ENCODE data around the gene MAD1L1. TPM values are rescaled to one million over a fixed set of nuclear protein-coding genes. Genes with fewer than 3 reads are reported as not detected.

The MAD1L1 gene
- total and polyA plus RNA-seq, 2 of the 4 experiments (the other 2 are of a cell fraction) = 29.0 to 40.9 TPM

DNA sequence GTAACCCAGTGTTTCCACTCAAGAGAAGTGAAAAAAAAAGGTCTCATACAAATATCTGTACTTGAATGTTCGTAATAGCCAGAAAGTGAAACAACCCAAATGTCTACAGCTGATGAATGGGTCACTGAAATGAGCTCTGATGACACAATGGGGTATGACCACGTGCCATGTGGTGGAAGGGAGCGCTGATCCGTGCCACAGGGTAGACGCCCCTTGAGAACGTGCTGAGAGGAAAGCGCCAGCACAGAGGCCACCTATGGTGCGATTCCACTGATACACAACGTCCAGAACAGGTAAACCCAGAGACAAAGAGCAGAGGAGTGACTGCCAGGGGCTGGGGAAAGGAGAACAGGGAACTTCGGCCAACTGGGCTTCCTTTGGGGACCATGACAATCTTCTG, 50.3 kb downstream of the MAD1L1 start:
- Histone ChIP-seq H3K4me3 (ENCODE audit: insufficient read depth, low read depth, low read length) (no peak overlapping the region), H3K36me3 (ENCODE audit: control insufficient read depth, insufficient read depth, low read length) (peaks cover 2% of the 10 kb centered on the region), H3K9ac (ENCODE audit: low read depth, low read length) (no peak overlapping the region), H3K79me1 (ENCODE audit: low read depth in 1 of 2, low read length in 2 of 2) (peaks cover 0 to 21% of the 10 kb centered on the region in 2 experiments; a peak in 3 of 4 replicates), H3K18ac (ENCODE audit: low read depth, low read length) (no peak overlapping the region), H3K27ac (ENCODE audit: insufficient read depth, low read length) (no peak overlapping the region), H2BK20ac (ENCODE audit: low read depth, low read length) (no peak overlapping the region), H3K14ac (replicated peaks; ENCODE audit: low read depth, low read length) (no peak overlapping the region), H2BK15ac (ENCODE audit: low read depth, low read length) (no peak overlapping the region), H4K91ac (ENCODE audit: insufficient read depth, low read depth, low read length) (no peak overlapping the region), H4K5ac (ENCODE audit: low read depth, low read length) (no peak overlapping the region), H3K56ac (ENCODE audit: extremely low read depth, insufficient read depth, low read length) (no peak overlapping the region), H4K20me1 (ENCODE audit: insufficient read depth, low read length) (no peaks in the 10 kb centered on the region), H2BK5ac (ENCODE audit: low read depth, low read length, poor library complexity, severe bottlenecking) (no peak overlapping the region), H2BK120ac (ENCODE audit: low read depth, low read length) (no peak overlapping the region), H2AFZ (replicated peaks; ENCODE audit: low read length, poor library complexity) (no peak overlapping the region), H3K9me3 (ENCODE audit: control insufficient read depth, insufficient read depth, low read length) (no peaks in the 10 kb centered on the region), H2AK5ac (ENCODE audit: low read depth, low read length) (no peak overlapping the region), H3K9me1 (ENCODE audit: insufficient read depth, low read length) (peaks cover 3% of the 10 kb centered on the region; the same call in 1 of the 2 replicates), H2AK9ac (replicated peaks; ENCODE audit: low read depth, low read length, poor library complexity) (no peak overlapping the region), H3K4me2 (ENCODE audit: low read depth, low read length) (no peak overlapping the region), H3K4ac (ENCODE audit: low read depth, low read length) (no peak overlapping the region), H3K23ac (ENCODE audit: low read depth, low read length) (no peak overlapping the region), H3K27me3 (ENCODE audit: control insufficient read depth, insufficient read depth, low read length) (no peaks in the 10 kb centered on the region), H3K4me1 (ENCODE audit: control insufficient read depth, insufficient read depth, low read length) (no peaks in the 10 kb centered on the region), H4K8ac (ENCODE audit: low read depth in 2 of 2, low read length in 2 of 2) (no peak overlapping the region)
- ChIA-PET POLR2A (ENCODE audit: unreplicated experiment) (no interaction called here), CTCF (no interaction called here)
- TF ChIP-seq SMC3 (IDR thresholded peaks at IDR 0.05; ENCODE audit: low read depth, low read length) = no peak
- no peak for TF ChIP-seq CEBPB (IDR thresholded peaks at IDR 0.05; ENCODE audit: low read depth, low read length)
- TF ChIP-seq RFX5 (IDR thresholded peaks at IDR 0.05; ENCODE audit: low read depth, low read length) = no peak
- TF ChIP-seq BHLHE40 (IDR thresholded peaks at IDR 0.05; ENCODE audit: low read depth, low read length) = no peak
- TF ChIP-seq, protein P1, sequence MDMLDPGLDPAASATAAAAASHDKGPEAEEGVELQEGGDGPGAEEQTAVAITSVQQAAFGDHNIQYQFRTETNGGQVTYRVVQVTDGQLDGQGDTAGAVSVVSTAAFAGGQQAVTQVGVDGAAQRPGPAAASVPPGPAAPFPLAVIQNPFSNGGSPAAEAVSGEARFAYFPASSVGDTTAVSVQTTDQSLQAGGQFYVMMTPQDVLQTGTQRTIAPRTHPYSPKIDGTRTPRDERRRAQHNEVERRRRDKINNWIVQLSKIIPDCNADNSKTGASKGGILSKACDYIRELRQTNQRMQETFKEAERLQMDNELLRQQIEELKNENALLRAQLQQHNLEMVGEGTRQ (IDR thresholded peaks at IDR 0.05; ENCODE audit: low read depth, low read length) = no peak
- no peak for ATAC-seq (ENCODE audit: low read depth)
- 96% methylated on average over 8 of the region's 10 CpGs; no CpG with 5 or more reads in 1 of the 2 experiments for WGBS, 2 experiments (ENCODE audit: extremely low coverage in 2 of 2, insufficient read length in 1 of 2)
- dilution Hi-C loops (cut with HindIII; ENCODE audit: low sequenced_read_pairs, unreplicated experiment) = no loop called here
- DNase-seq = no peak
- intact Hi-C loops (cut with micrococcal nuclease) = no loop called here
- in situ Hi-C loops (cut with MboI; ENCODE audit: low sequenced_read_pairs) = no loop called here
- BruUV-seq (replicated peaks) = no TSS peak
